ENCODE results near the gene SLC9C1. TPM values are rescaled to one million over a fixed set of nuclear protein-coding genes. Genes with fewer than 3 reads are reported as not detected.

SLC9C1 gene
- polyA plus RNA-seq, 1 experiment: not detected

DNA sequence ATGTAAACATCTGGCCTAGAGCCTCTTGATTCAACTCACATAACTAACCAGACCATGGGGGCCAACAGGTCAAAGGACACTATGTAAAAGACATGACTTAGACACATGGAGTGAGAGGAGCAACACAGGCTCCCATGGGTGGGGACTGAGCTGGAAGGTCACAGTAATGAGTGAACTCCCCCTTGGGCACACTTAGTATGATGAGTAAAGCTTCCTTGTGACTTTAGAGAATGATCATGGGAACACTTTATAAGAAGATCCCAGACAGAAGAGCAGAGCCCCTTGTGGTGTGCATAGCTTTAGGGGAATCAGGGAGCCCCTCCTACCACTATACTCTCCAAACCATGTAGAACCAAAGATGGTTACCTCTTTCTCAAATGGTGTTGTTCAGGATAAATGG lies 171.1 kb downstream of the SLC9C1 start:
- Histone ChIP-seq H3K9me3 (ENCODE audit: control insufficient read depth, insufficient read depth, low read length) (no peaks in the 10 kb centered on the region), H3K27ac (ENCODE audit: low read depth, low read length) (no peak overlapping the region), H3K4me3 (ENCODE audit: low read depth, low read length) (no peak overlapping the region), H3K27me3 (ENCODE audit: control insufficient read depth, insufficient read depth, low read length) (no peaks in the 10 kb centered on the region)
- ChIA-PET CTCF (interaction anchor here (1.1 to 1.8 kb wide), 2 partner anchors 11 to 17 kb away, joined by 3 to 8 read pairs; no protein-coding TSS in a partner anchor), POLR2A (no interaction called here)
- TF ChIP-seq, protein P1, sequence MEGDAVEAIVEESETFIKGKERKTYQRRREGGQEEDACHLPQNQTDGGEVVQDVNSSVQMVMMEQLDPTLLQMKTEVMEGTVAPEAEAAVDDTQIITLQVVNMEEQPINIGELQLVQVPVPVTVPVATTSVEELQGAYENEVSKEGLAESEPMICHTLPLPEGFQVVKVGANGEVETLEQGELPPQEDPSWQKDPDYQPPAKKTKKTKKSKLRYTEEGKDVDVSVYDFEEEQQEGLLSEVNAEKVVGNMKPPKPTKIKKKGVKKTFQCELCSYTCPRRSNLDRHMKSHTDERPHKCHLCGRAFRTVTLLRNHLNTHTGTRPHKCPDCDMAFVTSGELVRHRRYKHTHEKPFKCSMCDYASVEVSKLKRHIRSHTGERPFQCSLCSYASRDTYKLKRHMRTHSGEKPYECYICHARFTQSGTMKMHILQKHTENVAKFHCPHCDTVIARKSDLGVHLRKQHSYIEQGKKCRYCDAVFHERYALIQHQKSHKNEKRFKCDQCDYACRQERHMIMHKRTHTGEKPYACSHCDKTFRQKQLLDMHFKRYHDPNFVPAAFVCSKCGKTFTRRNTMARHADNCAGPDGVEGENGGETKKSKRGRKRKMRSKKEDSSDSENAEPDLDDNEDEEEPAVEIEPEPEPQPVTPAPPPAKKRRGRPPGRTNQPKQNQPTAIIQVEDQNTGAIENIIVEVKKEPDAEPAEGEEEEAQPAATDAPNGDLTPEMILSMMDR (IDR thresholded peaks at IDR 0.05; ENCODE audit: low read depth, low read length): no peak
- DNase-seq (ENCODE audit: low read depth, low spot score): no peak

DNA sequence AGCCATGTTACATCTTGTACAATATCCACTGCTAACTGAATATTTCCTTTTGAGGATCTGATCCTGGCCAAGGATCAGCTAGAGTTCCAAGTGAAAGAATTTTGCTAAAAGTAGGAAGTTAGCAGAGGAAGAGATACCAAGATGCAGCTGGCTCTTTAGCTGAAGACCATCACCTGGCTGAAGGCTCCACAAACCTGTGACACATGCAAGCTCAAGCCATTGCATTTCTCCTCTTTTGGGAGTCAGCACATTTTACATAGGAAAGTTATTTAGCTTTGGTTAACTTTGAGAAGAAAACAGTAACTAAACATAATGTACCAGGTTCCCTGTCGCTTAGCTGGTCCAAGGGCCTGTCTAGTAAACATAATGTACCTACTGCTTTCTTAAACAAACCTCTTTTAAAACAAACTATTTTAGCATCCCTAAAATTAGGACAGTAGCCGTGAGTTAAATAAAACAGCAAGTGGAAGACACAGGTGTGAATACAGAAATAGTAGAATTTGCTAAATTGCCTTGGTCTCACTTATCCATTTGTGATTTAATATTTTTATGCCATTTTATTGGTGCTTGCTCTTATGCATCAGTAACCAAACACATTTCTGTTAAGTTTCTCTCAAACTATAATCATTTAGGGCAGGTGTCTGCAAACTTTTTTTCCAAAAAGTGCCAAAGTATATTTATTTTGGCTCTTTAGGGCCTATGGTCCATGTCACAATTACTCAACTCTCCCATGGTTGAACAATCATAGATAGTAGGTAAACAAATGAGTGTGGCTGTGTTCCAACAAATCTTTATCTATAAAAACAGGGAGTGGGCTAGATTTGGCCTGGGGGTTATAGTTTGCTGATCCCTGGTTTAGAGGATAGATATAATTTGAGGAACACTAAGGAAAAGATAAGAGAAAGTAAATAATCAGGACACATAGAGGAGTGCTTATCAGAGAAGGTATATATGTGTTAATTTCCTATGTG lies 172.2 kb downstream of the SLC9C1 start:
- ChIA-PET CTCF (interaction anchor here (0.6 to 0.9 kb wide), 2 partner anchors 10 to 879 kb away, joined by 3 read pairs; no protein-coding TSS in a partner anchor), POLR2A (no interaction called here)

DNA sequence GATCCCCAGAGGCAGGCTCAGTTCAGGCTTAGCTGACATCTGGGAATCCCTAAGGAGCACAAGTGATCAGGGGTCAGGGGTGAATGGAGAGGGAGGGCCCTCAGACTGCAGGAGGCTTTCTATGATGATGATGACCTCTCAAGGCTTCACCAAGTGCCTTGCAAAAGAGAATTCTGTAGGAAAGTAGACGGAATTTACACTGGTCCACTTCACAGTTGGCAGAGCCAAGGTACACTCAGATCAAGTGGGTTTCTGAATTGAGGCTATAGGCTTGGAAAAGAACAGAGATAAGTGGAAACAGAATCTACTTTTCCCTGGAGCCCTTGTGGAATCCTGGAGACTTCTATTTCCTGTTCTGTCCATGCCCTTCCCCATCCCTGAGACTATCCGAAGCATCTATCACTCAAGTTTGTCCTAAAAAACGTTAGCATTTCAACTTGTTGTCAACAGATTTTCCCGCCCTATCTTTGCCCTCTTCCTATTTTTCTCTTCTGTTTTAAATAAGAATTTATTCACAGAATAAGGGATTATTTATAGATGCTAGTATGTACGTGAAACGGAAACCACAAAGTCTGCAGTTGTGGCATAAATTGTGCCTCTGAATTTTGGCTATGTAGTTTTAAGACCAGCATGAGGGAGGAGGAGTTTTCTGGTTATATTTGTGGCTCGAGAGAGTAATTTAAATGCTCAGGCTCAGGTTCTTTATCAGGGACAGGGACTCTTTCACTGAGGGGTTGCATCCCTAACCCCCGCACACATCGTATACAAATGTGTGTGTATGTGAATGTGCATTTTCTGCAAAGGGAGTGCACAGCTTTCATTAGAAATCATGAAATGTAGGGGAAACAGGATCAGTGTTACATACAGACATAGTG lies 173.8 kb downstream of the SLC9C1 start:
- DNase-seq (ENCODE audit: low read depth, low spot score): no peak
- H3K9me3 ChIP-seq (ENCODE audit: control insufficient read depth, insufficient read depth, low read length): no peaks in the 10 kb centered on the region
- ChIA-PET POLR2A (no interaction called here), CTCF (no interaction called here)
- H3K27me3 ChIP-seq (ENCODE audit: control insufficient read depth, insufficient read depth, low read length): no peaks in the 10 kb centered on the region
- peak overlapping the region; percentile 0 for H3K27ac ChIP-seq (ENCODE audit: low read depth, low read length)
- no peak overlapping the region for H3K4me3 ChIP-seq (ENCODE audit: low read depth, low read length)
- TF ChIP-seq, protein P1 (IDR thresholded peaks at IDR 0.05; ENCODE audit: low read depth, low read length): no peak

More for the DNA sequence above, 172.2 kb downstream of the SLC9C1 start:
- TF ChIP-seq, protein P1 (IDR thresholded peaks at IDR 0.05; ENCODE audit: low read depth, low read length): no peak
- no peak overlapping the region for H3K4me3 ChIP-seq (ENCODE audit: low read depth, low read length)
- no peaks in the 10 kb centered on the region for H3K9me3 ChIP-seq (ENCODE audit: control insufficient read depth, insufficient read depth, low read length)
- H3K27ac ChIP-seq (ENCODE audit: low read depth, low read length): no peak overlapping the region
- no peaks in the 10 kb centered on the region for H3K27me3 ChIP-seq (ENCODE audit: control insufficient read depth, insufficient read depth, low read length)
- no peak for DNase-seq (ENCODE audit: low read depth, low spot score)

DNA sequence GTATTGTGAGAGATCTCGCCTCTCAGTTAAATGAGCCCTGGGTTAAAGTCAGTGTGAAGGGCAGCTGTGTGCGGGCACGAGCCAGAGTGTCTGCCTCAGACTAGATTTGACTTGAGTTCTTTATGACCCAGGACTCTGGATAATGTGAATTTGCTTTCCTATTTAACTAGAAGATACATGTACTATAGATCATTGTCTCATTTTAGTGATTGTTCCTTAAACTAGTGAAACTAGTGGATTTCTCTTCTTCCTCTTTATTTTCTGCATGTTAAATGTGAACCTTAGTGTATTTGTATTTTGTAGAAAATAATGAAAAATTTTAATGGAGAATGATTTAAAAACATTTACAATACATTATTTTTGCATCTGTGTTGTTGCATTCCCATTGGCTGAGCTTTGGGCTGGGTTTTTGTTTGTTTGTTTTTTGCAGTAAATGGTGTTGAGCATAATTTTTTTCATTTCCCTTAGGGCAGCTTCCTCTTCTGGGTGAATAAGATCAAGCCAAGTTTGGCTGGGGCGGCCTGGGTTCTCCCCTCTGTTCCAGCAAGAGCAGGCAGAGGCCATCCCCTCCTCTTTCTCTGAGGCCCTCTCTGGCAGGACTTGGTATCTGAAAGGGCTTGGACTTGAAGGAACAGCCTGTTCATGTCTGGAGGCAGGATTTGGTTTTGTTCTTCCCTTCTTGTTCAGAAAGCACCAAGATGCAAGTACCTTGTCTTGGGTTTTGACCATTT lies 176.0 kb downstream of the SLC9C1 start:
- ChIA-PET POLR2A (no interaction called here), CTCF (interaction anchor here (1.6 kb wide), 1 partner anchor 175 kb away, joined by 6 read pairs; the partner anchor contains the start of gene SLC9C1)
- H3K27me3 ChIP-seq (ENCODE audit: control insufficient read depth, insufficient read depth, low read length): no peaks in the 10 kb centered on the region
- no peak overlapping the region for H3K27ac ChIP-seq (ENCODE audit: low read depth, low read length)
- DNase-seq (ENCODE audit: low read depth, low spot score): no peak
- no peak overlapping the region for H3K4me3 ChIP-seq (ENCODE audit: low read depth, low read length)
- TF ChIP-seq, protein P1 (IDR thresholded peaks at IDR 0.05; ENCODE audit: low read depth, low read length): no peak
- H3K9me3 ChIP-seq (ENCODE audit: control insufficient read depth, insufficient read depth, low read length): no peaks in the 10 kb centered on the region

Data from AG04450 (cell line).